Measurements from ENCODE around the gene GPBAR1.

The GPBAR1 gene

DNA sequence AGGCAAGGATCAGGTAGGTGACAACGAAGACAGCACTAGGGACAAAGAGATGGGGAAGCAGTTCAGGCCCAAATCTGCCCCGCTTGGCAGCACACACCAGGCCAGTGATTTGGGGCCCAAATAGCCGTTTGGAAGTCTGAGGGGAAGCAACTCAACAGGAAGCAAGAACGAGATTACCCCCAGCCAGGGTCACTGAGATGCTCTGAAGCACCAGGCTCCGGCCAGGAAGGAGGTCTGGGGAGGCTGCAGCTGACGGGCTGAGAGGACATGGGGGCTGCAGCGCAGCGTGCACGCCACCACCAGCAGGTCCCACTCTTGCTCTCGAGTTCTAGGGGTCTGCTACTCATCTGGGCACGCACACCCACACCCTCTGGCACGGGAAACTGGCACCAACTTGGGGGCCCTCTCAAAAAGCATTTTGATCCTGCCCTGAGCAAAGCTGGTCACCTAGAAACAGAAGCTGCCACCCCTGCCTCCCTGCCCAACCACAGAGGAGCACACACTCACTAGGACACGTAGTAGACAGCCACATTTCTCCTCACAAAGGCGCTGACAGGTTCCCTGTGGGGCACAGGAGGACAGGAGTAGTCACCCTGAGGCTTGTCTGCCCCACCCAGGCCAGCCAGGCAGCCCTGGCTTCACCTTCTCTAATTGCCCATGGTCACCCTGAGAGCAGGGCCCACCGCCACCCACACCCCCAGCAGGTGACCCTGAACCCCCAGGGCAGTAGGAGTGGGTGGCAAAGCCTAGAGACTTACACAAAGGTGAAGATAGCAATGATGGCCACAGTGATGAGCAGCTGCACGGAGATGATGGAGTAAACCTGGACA, 17.9 kb downstream of the GPBAR1 start:
- peak in 2 of 10 donors; percentile 63 to 68 for DNase-seq
- intact Hi-C loops (cut with DNase I) = no loop called here

DNA sequence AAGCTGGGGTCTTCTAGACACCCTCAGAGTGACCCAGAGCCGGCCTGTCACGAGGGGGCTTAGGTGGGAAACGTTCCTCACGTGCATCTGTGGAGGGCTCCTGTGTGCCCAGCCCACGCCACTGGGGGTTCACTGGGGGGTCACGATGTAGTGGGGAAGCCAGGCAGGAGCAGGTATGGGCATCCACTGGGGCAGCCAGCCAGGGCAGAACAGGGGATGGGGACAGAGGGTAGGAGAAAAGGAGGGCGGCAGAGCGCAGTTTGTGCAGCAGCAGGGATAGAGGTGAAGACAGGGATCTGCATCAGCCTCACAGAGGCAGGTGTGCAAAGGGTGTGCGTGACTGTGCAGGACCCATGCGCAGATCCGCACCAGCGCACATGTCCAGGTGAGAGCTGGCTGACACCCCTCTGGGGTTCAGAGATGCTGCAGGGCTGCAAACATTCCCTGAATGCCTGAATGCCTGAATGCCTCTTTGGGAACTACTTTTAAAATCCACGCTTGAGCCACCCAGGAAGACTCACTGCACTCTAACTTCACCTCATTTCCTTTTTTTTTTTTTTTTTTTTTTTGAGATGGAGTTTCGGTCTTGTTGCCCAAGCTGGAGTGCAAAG, 19.6 kb downstream of the GPBAR1 start:
- DNase-seq = no peak
- intact Hi-C loops (cut with DNase I) = no loop called here

DNA sequence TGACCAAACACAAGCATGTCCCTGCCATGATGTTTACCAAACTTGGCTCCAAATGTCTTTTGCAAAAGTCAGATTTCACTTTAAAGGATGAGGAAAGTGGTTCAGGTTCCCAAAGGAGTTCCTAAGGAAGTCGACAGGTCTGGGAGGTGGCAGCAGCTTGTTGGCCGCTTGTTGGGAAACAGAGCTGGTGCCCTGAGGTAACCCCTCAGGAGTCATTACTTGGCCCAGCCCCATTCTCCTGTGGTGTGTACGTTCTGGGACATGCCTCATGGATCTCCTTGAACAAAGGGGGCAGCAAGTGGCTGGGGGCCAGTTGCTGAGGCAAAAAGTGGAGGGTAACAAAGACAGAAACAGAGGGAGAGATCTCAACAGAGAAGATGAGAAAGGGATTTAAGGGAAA, 20.6 kb downstream of the GPBAR1 start:
- no peak for DNase-seq
- intact Hi-C loops (cut with DNase I) = no loop called here

DNA sequence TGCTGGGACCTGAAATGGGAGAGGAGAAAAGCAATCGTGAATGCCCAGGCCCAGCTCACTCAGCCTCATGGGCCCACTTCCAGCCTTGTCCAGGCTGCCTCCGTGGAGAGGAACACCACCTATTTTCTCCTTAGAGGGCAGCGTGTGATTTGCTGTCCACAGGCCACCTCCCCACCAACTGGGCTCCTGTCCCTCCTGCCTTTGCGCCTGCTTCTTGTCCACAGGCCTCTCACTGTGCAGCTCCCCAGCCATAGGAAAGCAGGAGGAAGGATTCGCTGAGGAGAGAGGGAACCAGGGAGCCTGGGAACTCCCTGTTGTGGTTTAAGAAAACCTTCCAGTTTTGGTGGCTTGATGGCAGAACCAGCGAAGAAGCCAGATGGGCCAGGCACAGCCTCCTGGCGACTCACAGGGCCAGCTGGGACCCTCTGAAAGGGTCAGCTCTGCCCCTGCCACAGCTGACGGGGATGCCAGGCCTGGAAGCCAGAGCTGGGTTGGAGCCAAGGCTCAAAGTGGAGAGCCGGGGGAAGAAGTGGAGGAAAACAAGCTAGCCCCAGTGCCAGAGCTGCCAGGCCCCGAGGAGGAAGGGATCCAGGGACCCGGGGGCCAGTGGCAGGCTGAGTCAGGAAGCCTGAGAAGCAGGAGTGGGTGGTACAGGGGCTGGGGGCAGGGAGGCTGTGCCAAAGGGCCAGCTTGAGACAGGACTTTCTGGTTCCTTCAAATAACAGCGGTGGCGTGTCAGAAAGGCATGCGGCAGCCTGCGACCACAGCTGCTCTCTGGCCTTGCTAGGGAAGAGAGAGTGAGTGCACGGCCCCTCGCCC, 21.6 kb downstream of the GPBAR1 start:
- intact Hi-C loops (cut with DNase I) = no loop called here
- DNase-seq = peak in 9 of 10 donors; percentile 50 to 93 (median 64)

GRCh38 chr2:218284106-218284811, 23.4 kb downstream of the GPBAR1 start:
- DNase-seq = peak in 2 of 10 donors; percentile 33 to 69
- intact Hi-C loops (cut with DNase I) = no loop called here

DNA sequence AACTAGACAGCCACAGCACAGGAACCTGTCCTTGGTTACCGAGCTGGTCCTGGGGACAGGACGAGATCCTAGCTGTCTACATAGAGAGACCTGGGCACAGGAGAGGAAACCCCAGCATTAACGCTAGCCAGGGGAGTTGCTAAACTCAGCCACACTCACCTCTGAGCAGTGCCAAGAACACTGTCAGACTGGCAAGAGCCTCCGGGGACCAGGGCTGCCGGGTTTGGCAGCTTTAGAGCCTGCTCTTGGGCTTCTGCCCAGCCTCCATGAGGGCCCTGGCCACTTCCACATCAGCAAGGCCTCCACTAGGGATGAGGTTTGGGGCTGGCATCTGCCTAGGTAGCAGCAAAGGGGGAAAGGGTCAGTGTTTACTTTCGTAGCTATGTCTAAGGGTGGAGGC, 24.8 kb downstream of the GPBAR1 start:
- DNase-seq = peak in 8 of 10 donors; percentile 33 to 90 (median 56)
- intact Hi-C loops (cut with DNase I) = loop anchor here (5.0 kb wide), 1 partner anchor 112 kb away; the partner anchor contains the start of gene CTDSP1

- DNase-seq = peak; percentile 69 to 97 (median 80)
- intact Hi-C loops (cut with DNase I) = loop anchor here (5.0 kb wide), 1 partner anchor 110 kb away; the partner anchor contains the start of gene CTDSP1
These were observed 26.0 kb downstream of the GPBAR1 start for GRCh38 chr2:218286570-218287459.

GRCh38 chr2:218289639-218290315, 29.0 kb downstream of the GPBAR1 start:
- DNase-seq = no peak
- intact Hi-C loops (cut with DNase I) = loop anchor here (5.0 kb wide), 1 partner anchor 108 kb away; the partner anchor contains the start of gene CTDSP1

- intact Hi-C loops (cut with DNase I) = no loop called here
- DNase-seq = peak in 1 of 10 donors; percentile 43
These were observed 29.8 kb downstream of the GPBAR1 start for GRCh38 chr2:218290316-218291261.

- DNase-seq = no peak
- intact Hi-C loops (cut with DNase I) = loop anchor here (2.0 kb wide), 1 partner anchor 21 kb away; the partner anchor contains the start of genes AAMP and PNKD
These were observed 30.7 kb downstream of the GPBAR1 start for GRCh38 chr2:218291318-218292047.

DNA sequence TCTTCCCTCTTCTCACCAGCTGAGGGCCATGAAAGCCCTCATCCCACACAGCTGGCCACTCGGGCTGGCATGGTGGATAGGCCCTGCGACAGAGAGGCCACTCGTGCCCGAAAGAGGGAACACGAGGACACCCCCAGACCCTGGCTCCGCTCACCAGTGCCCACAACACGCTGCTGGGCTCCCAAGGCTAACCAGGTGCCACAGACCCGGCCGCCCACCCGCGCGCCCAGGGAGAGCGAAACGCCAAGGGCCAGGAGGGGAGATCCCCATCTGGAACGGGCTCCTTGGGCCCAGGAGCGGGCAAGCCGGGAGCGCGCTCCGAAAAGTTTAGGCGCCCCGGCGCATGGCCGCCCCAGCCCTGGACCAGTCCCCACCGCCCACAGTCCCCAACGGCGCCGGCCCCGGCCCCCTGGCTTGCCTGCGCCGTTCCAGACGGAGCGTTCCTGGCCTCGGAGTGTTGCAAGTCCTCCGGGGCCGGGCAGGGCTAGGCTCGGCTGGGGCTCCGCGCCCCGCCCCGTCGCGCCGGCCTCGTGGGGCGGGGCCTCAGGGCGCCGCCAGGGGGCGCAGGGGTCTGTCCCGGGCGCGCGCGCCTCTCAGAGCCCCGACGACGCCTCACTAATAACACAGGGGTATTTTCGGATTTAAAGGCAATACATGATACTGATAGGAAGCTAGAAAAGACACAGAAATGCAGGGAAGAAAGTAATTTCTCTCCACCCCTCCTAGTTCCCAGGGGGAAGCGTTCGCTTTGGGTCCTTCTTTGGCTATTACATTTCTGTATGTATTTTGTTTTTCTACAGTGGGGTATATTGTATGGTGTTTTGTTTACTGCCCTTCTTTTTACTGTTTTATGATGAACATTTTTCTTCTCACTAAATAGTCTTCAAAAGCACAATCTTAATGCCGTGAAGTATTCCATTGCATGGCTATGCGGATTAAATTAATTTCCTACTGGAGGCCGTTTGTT, 31.5 kb downstream of the GPBAR1 start, which contains the start of gene TMBIM1:
TMBIM1 (minus strand) TSS at position 456 of the 967 bp plus-strand sequence. CDS start 10,362 bp downstream, outside the sequence.
- DNase-seq = peak in 9 of 10 donors; percentile 43 to 95 (median 61)
- intact Hi-C loops (cut with DNase I) = loop anchor here (2.0 kb wide), 1 partner anchor 22 kb away; the partner anchor contains the start of genes AAMP and PNKD

GRCh38 chr2:218293715-218294429, 33.1 kb downstream of the GPBAR1 start:
- DNase-seq = peak in 1 of 10 donors; percentile 3
- intact Hi-C loops (cut with DNase I) = loop anchor here (2.0 kb wide), 1 partner anchor 23 kb away; the partner anchor contains the start of genes AAMP and PNKD

GRCh38 chr2:218294430-218295022, 33.7 kb downstream of the GPBAR1 start:
- intact Hi-C loops (cut with DNase I) = no loop called here
- peak in 1 of 10 donors; percentile 41 for DNase-seq

- intact Hi-C loops (cut with DNase I) = no loop called here
- DNase-seq = peak in 1 of 10 donors; percentile 48
These were observed 34.2 kb downstream of the GPBAR1 start for GRCh38 chr2:218295029-218295428.
